Measurements from ENCODE around the gene MMP3.

DNA sequence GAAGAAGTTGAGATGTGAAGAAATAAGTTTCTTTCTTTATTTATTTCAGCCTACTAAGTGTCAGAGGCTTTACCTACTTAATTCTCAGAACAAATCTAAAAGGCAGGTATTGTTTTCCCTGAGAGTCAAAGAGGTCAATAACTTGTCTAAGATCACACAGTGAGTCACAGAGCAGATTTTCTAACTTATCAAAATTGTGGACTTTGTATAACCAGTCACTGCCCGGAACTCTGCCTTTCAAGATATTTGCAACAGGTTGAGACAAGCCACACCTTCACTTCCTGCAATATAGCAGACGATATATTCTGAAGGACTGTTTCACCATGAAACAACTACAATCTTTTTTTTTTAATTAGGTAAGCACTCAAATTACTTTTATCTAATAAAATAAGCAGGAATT, 10.5 kb upstream of the MMP3 start:
- TF ChIP-seq, protein P1, sequence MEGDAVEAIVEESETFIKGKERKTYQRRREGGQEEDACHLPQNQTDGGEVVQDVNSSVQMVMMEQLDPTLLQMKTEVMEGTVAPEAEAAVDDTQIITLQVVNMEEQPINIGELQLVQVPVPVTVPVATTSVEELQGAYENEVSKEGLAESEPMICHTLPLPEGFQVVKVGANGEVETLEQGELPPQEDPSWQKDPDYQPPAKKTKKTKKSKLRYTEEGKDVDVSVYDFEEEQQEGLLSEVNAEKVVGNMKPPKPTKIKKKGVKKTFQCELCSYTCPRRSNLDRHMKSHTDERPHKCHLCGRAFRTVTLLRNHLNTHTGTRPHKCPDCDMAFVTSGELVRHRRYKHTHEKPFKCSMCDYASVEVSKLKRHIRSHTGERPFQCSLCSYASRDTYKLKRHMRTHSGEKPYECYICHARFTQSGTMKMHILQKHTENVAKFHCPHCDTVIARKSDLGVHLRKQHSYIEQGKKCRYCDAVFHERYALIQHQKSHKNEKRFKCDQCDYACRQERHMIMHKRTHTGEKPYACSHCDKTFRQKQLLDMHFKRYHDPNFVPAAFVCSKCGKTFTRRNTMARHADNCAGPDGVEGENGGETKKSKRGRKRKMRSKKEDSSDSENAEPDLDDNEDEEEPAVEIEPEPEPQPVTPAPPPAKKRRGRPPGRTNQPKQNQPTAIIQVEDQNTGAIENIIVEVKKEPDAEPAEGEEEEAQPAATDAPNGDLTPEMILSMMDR (IDR thresholded peaks at IDR 0.05; ENCODE audit: poor library complexity) = no peak
- no peak for TF ChIP-seq EZH2 (IDR thresholded peaks at IDR 0.05; ENCODE audit: borderline replicate concordance)

Data from hepatocyte (in vitro differentiated cells).